Measurements from ENCODE around the gene PHLDB1. TPM values are rescaled to one million over a fixed set of nuclear protein-coding genes. Genes with fewer than 3 reads are reported as not detected.

The PHLDB1 gene
- total RNA-seq, 1 donor: 93.5 TPM

GRCh38 chr11:118629761-118630661 lies 22.6 kb downstream of the PHLDB1 start:
- no peak overlapping the region for H3K4me3 ChIP-seq (ENCODE audit: low read depth, low read length)
- no peak for DNase-seq (ENCODE audit: low read depth)
- no peak for TF ChIP-seq CTCF (IDR thresholded peaks at IDR 0.05; ENCODE audit: insufficient read depth, low read length)

GRCh38 chr11:118631142-118631909 lies 23.9 kb downstream of the PHLDB1 start:
- TF ChIP-seq CTCF (IDR thresholded peaks at IDR 0.05; ENCODE audit: insufficient read depth, low read length): no peak
- no peak for DNase-seq (ENCODE audit: low read depth)
- H3K4me3 ChIP-seq (ENCODE audit: low read depth, low read length): no peak overlapping the region

GRCh38 chr11:118632577-118633318 lies 25.3 kb downstream of the PHLDB1 start:
- DNase-seq (ENCODE audit: low read depth): no peak
- TF ChIP-seq CTCF (IDR thresholded peaks at IDR 0.05; ENCODE audit: insufficient read depth, low read length): no peak
- H3K4me3 ChIP-seq (ENCODE audit: low read depth, low read length): no peak overlapping the region

- no peak overlapping the region for H3K4me3 ChIP-seq (ENCODE audit: low read depth, low read length)
- no peak for TF ChIP-seq CTCF (IDR thresholded peaks at IDR 0.05; ENCODE audit: insufficient read depth, low read length)
- no peak for DNase-seq (ENCODE audit: low read depth)
Measured at GRCh38 chr11:118633319-118633690, 25.9 kb downstream of the PHLDB1 start.

- no peak overlapping the region for H3K4me3 ChIP-seq (ENCODE audit: low read depth, low read length)
- TF ChIP-seq CTCF (IDR thresholded peaks at IDR 0.05; ENCODE audit: insufficient read depth, low read length): no peak
- no peak for DNase-seq (ENCODE audit: low read depth)
Measured at GRCh38 chr11:118633979-118634378, 26.6 kb downstream of the PHLDB1 start.

- DNase-seq (ENCODE audit: low read depth): peak; percentile 68
- peak; percentile 8 for TF ChIP-seq CTCF (IDR thresholded peaks at IDR 0.05; ENCODE audit: insufficient read depth, low read length)
- H3K4me3 ChIP-seq (ENCODE audit: low read depth, low read length): no peak overlapping the region
Measured at GRCh38 chr11:118634431-118635236, 27.2 kb downstream of the PHLDB1 start.

All from fibroblast of the aortic adventitia (primary cell).